HL-60/S4 (cell line): ENCODE data around the gene STAMBPL1.

Source experiments
- in situ Hi-C: fragments of 300-500 bp; cut with MboI; formaldehyde crosslinking; loops from 2 replicates; pipeline ENCODE4 v1.14.3; 2022; ENCODE audit warnings: low sequenced_read_pairs

The STAMBPL1 gene

DNA sequence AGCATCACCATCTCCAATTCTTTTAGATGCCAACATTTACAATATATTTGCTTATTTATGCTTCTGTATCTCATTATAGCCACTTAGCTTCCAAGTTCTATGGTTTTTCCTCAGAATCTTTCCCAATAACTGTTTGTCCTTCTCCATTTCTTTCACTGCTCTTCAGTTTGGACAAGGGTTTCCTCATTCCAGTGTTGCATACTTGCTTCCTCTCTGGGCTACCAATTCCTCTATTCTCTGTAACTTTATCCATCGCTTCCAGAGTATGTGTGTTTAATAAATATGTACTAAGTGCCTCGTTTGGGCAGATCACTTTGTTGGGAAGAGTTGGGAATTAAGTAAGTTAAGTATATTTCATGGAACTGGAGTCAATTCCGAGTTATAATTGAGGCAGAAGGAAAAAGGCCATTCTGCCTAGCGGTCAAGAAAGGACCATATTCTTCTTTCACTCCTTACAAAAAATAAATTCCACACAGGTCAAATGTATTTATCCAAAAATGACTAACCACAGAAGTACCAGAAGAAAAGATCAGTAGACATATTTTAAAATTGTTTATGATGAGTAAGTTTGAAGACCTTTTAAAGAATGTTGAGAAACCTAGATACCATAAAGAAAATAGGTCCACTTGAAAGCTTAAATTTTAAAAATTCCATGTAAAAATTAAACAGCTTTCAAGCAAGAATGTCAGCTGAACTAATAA is 10.8 kb downstream of the STAMBPL1 start:
- in situ Hi-C loops: no loop called here

DNA sequence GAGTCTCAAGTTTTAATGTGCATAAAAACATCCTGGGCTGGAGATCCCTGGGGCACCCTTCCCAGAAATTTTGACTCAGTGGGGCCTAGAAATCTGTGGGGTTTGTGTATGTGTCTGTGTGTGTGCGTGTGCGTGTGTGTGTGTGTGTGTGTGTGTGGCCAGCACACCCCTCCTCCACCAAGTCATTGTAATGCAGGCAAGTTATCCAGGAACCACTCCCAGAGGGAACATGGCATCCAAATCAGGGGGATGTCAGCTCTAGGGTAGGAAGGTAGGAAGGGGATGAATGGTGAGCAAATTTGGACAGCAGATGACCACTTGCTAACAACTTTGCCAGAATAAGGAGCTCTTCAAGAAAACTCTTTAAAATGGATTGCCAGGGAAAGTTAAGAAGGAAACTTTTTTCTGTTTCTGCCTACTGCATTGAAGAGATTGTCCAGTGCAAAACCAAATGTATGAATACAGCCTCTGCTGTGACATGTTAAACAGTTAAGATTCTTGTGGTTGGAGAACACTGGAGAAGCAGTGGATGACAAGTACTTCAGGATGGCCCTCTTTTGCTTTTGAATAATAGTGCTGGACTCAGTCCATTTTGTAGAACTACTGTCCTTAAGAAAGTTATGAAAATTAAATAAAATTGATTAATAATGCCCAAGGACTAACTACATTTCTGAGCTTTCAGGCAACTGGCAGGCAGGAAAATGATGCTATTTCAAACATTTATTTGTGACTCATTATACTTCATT is 12.3 kb downstream of the STAMBPL1 start:
- in situ Hi-C loops: no loop called here

DNA sequence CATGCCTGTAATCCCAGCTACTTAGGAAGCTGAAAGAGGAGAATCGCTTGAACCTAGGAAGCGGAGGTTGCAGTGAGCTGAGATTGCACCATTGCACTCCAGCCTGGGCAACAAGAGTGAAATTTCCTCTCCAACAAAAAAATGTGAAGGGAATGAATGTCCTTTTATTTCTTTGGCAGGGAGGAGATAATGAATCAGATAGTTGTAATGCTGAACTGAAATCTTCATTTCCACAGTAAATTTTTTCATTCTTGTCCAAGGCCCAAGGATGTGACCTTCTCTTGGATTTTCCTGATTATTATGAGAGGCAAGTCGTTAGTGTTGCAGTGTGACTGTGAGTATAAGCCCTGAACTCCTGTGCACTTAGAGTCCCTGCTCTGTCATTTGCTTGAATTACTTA is 13.6 kb downstream of the STAMBPL1 start:
- in situ Hi-C loops: no loop called here

DNA sequence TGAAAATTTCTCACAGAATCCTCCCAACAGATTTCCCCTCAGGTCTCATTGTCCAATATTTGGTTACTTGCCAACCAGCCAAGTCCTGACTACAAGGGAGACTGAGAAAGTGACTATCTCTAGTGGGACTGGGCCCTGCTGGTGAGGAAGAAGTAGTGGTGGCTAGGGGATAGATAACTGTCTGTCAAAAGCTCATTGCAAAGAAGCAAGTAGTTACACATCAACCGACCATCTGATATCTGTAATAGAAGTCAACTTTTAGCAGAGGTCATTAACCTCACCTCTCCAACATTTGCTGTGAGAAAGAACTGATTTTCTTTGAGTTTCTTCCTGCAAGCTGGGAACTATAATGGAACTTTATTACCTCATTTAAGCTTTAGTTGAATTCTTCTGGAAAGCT is 15.2 kb downstream of the STAMBPL1 start:
- in situ Hi-C loops: no loop called here

DNA sequence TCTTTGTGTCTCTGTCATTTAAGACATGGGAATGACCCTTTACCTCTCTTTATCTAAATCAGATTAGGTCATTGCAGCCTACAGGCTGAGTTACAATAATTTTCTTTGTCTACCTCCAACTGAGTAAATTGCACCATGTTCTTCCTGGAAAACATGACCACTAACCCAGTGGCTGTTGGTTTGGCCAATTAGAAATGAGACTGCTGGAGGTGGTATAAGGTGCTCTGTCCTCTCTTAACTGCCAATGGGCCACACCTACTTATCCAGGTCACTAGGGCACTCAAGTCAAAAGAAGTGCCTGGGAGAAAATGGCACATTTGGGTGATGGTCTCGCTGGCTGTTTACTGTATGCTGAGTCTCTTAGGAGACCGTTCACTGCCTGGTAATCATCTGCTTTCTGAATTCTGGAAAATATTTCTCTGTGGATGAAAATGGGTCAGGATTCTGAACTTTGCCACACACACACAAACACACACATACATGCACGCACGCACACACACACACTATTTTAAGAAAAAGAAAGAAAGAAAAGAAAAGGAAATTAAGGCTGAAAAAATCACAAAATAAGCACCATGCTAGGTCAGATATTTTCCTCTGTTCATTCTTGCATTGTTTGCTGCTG is 16.4 kb downstream of the STAMBPL1 start:
- in situ Hi-C loops: no loop called here

DNA sequence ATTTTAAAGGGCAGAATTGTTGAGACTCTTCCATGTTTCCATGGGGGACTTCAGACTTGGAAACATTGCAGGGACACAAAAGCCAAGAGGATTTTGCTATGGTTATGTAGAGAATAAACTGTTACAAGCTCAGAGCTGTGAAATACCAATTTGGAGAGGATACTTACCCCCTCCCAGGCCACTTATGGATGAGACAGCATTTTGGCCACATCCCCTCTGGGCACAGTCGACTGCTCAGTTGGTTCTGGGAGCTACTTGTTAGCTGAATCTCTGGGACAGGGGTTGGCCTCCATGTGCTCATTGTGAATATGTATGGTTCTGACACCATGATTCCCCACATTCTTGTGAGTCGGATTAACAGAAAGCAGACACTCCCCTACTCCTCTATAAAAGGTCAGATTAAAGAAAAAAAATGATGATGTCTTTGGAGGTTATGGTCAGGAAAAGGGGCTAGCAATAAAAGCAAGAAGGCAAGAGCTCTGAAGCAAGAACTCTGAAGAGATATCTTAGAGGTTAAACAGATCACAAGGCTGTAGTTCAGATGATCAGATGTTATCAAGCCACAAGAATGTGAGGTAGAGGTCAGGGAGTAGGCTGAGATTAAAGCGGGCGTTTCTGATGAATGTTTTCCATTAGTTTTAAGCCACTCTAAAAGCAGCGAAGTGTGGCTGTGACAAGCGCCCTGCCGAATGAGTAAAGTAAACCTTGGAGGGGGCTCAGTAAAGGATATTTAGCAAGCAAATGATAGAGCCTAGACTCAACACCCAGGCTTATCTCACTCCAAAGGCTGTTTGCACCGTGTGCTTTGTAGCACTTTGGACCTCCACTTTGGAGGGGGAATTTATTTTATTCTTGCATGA is 17.2 kb downstream of the STAMBPL1 start:
- in situ Hi-C loops: no loop called here

DNA sequence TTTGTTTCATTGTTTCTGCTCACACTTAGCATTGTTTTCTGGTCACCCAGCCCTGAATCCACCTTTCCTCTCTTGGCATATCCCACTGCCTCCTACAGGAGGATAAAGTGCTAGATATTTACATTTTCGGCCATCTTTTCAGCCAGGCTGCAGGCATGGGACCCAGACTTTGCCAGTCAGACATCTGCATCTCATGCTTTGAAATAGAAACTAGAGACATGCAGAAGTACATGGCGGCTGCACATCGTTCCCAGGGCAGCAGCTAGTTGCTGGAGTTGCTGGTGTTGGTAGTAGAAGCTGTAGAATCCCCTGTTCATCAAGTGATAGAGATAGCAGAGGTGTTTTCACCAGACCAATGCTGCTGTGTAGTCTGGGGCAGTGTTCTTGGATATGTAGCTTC is 18.7 kb downstream of the STAMBPL1 start:
- in situ Hi-C loops: no loop called here

DNA sequence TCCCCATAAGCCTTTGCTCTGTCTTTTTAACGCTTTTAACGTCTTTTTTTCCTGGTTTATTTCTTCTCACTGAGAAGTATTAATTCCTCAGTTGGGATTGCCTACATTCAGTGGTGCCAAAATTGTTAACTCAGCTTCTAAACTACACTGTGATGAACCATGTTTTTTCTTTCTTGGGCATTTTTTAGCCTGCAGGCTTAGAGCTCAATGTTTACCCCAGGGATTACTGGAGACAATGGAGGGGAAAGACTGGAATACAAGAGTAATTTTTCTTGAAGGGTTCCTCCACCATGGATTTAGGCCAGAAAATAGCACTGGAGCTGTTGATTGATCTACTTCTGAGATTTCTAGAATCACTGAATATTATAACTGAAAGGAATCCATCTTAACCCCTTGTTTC is 19.8 kb downstream of the STAMBPL1 start:
- in situ Hi-C loops: no loop called here

DNA sequence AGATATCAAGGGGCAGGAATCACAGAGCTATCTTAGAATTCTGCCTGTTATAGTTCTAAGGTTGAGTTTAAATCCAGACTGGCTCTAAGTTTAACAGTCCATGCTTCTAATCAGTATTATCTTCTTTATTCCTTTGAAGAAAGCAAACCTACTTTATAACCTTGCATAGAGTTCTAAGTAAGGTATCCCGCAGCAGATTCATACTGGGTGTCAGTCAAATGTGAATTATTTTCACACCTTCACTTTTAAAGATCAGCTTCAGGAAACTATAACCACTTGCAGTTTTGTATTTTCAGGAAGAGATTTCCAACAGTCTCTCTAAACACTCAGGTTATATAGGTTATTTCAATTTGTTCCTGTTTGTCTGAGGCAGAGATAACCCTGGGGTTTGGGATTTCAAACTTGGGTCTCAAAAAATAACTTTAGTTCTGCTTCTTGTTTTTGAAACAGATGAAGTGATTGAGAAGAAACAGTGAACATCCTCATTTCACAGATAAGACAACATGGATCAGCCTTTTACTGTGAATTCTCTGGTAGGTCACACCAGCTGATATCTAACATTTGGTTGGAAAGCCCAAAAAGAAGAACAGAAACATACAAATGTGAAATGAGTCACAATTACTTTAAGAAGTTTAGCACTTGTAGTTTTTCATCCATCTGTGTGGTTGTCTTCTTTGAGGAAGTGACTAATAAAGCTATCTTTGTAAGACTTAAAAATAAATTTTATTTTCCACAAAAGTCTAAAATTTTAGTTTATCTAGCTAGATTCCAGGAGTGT is 21.4 kb downstream of the STAMBPL1 start:
- in situ Hi-C loops: no loop called here

DNA sequence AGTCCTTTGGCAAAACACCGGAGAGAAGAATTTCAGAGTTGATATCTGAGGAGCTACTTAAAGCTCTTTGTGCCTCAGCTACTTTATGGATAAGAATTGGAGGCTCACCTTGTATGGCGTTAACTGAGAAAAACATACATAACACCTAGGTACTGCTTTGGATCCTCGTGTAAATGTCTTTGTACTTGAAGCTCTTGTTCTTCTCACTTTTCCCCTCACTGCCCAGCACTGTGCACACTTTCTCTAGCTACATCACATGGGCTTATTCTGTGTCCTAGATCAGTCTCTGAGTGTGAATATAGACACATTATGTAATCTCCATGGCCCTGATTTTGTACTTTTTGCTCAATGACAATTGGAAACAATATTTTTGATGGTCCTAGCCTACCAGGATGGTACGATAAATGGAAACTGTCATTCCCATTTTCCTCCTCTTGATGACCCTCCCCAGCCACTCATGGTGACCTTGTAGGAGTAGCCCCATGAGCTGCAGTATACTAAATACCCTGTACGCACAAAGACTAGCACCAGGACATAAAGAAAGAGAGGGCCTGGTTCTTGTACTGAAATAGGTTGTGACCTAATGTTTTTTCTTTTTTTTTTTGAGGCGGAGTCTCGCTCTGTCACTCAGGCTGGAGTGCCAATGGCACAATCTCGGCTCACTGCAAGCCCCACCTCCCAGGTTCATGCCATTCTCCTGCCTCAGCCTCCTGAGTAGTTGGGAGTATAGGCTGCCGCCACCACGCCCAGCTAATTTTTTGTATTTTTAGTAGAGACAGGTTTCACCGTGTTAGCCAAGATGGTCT is 22.1 kb downstream of the STAMBPL1 start:
- in situ Hi-C loops: no loop called here

DNA sequence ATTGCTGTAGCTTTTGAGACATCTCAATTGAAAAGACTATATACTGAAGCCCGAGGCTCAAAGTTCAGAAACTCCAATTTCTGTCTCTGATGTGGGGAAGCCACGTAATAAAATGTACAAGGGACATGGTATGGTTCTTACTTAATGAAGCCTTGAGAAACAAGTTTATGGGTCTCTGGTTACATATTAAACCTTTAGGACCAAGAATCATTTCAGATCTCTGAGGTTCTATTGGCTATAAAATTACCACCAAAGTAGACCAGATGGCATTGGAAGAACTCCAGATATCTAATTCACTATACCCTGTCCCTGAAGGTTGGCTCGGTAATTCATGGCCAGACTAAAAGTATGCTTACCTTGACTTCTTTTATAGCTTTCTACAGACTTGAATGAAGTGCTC is 23.7 kb downstream of the STAMBPL1 start:
- in situ Hi-C loops: no loop called here

DNA sequence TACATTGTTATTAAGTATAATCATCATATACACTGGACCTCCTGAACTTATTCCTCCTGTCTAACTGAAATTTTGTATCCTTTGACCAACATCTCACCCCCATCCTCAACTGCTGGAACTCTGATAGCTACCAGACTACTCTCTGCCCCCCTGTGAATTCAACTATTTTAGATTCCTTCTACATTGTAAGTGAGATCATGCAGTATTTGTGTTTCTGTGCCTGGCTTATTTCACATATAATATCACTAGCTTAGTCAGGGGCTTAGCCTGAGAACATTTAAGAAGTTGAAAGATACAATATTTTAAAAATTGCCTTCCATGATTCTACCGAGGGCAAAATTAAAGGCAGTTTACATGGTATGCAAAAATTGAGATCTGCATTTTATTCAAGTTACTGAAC is 26.9 kb downstream of the STAMBPL1 start:
- in situ Hi-C loops: no loop called here

DNA sequence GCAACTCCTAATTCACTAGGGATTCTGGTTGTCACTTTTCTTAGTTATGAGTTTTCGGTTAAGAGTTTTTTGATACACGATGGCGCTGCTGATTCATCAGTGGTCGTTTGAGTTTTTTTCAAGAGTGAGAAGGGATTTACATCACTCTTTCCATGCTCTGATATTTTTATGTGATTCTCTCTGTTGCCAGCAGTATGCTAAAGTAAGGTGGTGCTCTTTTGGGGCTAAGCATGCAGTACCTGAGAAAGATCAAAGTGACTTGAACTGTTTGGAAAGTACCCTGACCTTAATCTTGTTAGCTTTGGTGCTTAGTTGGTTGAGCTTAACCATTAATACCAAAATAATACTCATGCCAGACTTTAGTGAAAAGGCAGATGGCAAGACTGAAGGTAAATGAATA is 28.1 kb downstream of the STAMBPL1 start:
- in situ Hi-C loops: no loop called here

DNA sequence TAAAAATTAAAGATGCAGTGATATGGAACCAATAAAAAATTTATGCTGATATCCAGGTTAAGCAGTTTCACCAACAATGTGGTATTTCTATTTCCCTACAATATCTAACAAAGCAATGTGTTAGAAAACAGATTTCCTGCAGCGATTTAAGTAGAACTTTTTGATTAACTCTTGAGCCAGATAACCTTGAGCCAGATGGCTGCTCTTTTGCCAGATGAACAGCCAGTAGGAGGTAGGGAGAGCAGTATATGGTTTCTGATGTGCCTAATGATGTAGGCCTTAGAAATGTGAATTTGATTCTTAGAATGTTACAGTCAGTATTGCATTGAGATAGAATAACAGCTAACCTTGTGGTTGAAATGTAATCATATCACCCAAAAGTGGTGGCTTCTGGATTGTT is 31.1 kb downstream of the STAMBPL1 start:
- in situ Hi-C loops: no loop called here

DNA sequence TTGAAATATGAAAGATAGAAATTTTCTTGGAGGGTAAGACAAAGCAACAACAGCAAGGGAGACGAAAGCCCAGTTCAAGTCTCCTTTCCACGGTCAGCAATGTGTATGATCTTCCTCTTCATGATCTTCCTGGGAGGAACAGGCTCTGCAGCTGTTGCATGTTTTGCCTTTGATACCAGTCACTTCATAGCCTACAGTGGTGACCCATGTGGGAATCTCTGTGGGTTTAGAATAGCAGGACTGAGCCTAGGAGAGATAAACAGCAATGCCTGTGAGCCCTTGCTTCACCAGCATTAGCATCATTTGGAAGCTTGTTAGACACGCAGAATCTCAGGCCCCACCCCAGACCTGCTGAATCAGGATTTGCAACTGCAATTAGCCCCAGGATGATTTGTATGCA is 31.8 kb downstream of the STAMBPL1 start:
- in situ Hi-C loops: no loop called here

DNA sequence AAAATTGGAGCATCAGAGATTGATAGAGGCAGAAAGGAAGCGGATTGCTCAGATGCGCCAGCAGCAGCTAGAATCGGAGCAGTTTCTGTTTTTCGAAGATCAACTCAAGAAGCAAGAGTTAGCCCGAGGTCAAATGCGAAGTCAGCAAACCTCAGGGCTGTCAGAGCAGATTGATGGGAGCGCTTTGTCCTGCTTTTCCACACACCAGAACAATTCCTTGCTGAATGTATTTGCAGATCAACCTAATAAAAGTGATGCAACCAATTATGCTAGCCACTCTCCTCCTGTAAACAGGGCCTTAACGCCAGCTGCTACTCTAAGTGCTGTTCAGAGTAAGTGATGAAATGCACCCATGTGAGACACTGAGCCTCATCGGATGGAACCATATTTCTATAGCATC is 33.1 kb downstream of the STAMBPL1 start:
- in situ Hi-C loops: no loop called here

DNA sequence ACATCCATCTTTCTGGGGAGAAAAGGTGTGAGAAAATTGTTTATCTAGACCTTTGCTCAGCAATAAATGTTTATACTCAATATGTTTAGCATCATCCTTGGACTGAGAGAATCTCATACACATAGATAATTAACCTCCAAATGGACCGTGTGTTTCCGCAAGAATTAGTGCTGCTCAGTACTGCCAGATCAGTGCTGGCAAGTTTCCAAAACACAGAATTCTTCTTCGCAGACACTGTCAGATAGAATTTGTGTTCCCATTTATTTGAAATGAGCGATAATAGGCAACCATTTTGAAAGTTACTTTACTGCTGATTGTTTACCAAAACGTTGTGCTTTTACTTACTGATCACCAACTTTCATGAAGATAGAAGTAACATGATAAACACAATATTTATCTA is 33.7 kb downstream of the STAMBPL1 start:
- in situ Hi-C loops: no loop called here

DNA sequence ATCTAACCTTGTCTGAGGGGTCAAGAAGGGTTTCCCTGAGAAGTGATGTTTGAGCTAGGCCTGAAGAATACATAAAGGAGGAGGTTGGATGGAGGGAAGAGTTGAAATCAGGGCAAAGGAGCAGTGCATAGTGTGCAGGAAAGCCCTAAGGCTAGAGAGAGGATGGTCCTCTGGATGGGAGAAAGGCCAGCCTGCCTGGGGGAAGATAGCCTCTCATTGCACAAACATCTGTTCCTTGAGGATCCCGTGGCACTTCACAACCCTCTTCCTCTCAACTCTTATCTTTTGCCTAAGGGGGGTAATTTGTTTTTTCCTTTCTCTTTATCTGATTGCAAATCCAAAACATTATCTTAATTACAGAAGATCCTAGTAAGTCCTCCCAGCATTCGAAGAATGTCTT is 35.7 kb downstream of the STAMBPL1 start:
- in situ Hi-C loops: no loop called here

DNA sequence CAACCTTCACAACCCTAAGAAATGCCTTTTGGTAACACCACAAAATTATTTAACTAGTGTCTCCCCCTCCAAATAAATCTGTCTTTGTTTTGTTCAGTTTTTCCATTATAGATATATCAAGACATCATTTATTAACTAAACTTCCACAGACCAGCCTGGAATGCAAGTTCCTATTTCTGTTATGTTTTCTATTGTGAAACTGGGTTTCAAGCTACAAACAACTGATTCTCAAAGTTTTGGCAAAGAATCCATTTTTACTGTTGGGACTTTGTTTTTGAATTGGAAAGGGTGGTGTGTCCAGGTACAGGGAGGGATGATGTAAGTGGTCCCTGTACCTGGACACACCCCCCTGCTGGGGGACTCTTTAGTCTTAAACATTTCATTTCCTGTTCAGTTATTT is 36.2 kb downstream of the STAMBPL1 start:
- in situ Hi-C loops: no loop called here

DNA sequence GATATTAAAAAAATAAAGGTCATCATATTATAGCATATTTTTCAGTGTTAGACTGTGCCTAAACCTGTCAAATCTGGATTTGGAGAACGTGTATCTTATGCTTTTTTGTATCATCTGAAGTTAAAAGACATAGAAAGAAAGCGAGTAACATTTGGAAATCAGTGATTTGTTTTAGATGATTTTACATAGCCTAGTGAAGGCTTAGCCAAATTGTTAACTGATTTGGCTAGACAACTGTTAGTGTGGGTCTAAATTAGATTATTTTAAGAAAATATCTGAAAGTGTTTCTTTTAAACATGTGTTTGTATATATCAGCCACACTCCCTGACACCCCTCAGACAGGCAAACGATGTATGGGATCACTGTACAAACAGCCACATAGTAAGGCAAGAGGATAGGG is 36.9 kb downstream of the STAMBPL1 start:
- in situ Hi-C loops: no loop called here
